ENCODE measurements around the gene ABCG2. TPM values are rescaled to one million over a fixed set of nuclear protein-coding genes. Genes with fewer than 3 reads are reported as not detected.

Gene ABCG2
- total RNA-seq, 1 donor from 2014 or later, result 7.8 TPM

DNA sequence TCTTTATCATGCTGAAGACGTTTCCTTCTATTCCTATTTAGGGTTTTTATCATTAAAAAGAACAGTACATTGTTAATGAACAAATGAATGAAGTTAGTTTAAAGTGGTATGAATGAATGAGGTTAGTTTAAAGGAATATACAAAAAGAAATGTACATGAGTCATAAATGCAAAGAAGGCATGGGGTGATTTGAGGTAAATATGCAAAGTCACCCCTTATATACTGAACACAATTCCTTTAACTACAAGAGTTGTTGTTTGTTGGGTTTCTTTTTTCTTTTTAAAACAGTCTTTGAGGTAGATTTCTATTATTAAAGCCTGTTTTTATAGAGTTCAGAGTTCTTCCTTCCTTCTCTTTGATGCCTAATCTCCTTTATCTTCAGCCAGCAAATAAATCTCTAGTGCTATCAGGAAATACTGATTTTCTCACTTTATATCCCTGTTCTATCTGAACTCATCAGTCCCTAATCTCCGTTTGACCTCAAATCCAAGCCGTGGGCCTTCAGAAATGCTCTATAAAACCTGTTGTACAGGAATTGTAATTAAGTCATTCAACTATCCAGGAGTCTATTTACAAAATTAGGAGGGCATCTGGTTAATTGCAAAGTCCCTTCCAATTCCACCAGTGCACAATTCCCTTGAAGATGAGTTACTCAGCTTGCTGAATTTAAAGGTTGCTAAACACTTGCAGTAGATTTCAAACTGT is 31.6 kb upstream of the ABCG2 start:
- no peaks in the 10 kb centered on the region for H3K4me1 ChIP-seq (ENCODE audit: control insufficient read depth in 3 of 3, insufficient read depth in 3 of 3, low read length in 3 of 3)
- H3K36me3 ChIP-seq (ENCODE audit: control insufficient read depth in 3 of 3, insufficient read depth in 3 of 3, low read length in 3 of 3), result no peaks in the 10 kb centered on the region
- no peak overlapping the region for H3K27ac ChIP-seq (ENCODE audit: low read depth, low read length)
- H3K27me3 ChIP-seq (ENCODE audit: control insufficient read depth in 3 of 3, insufficient read depth in 3 of 3, low read length in 3 of 3), result no peaks in the 10 kb centered on the region
- H3K9me3 ChIP-seq (ENCODE audit: control insufficient read depth in 3 of 3, low read length in 3 of 3), result no peaks in the 10 kb centered on the region
- no peak overlapping the region for H3K4me3 ChIP-seq (ENCODE audit: low read length in 3 of 3)
- H3K9ac ChIP-seq (ENCODE audit: low read depth in 1 of 3, low read length in 3 of 3), result no peak overlapping the region

DNA sequence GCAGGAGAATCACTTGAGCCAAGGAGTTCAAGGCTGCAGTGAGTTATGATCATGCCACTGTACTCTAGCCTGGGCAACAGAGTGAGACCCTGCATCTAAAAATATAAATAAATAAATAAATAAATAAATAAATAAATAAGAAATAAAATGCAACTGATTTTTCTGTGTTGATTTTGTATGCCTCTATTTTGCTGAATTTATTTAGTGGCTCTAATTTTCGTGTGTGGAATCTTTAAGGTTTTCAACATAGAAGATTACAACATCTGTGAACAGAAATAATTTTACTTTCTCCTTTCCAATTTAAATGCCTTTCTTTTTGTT is 30.9 kb upstream of the ABCG2 start:
- Histone ChIP-seq H3K36me3 (ENCODE audit: control insufficient read depth in 3 of 3, insufficient read depth in 3 of 3, low read length in 3 of 3) (no peaks in the 10 kb centered on the region), H3K27me3 (ENCODE audit: control insufficient read depth in 3 of 3, insufficient read depth in 3 of 3, low read length in 3 of 3) (no peaks in the 10 kb centered on the region), H3K27ac (ENCODE audit: low read depth, low read length) (no peak overlapping the region), H3K9ac (ENCODE audit: low read depth in 1 of 3, low read length in 3 of 3) (no peak overlapping the region), H3K4me3 (ENCODE audit: low read length in 3 of 3) (no peak overlapping the region), H3K9me3 (ENCODE audit: control insufficient read depth in 3 of 3, low read length in 3 of 3) (no peaks in the 10 kb centered on the region), H3K4me1 (ENCODE audit: control insufficient read depth in 3 of 3, insufficient read depth in 3 of 3, low read length in 3 of 3) (no peaks in the 10 kb centered on the region)

DNA sequence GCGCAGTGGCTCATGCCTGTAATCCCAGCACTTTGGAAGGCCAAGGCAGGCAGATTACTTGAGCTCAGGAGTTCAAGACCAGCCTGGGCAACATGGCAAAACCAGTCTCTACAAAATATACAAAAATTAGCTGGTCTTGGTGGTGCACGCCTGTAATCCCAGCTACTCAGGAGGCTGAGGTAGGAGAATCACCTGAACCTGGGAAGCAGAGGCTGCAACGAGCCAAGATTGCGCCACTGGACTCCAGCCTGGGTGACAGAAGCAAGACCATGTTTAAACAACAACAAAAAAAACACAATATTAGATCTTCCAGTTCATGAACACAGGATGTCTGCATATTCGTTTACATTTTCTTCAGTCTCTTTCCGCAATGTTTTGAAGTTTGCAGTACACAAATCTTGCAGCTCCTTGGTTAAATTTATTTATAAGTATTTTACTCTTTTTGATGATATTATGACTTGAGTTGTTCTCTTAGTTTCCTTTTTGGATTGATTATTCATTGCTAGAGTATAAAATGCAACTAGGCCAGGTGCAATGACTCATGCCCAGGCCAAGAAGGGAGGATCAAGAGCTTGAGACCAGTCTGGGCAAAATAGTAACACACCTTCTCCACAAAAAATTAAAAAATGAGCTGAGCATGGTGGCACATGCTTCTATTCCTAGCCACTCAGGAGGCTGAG is 30.4 kb upstream of the ABCG2 start:
- Histone ChIP-seq H3K4me1 (ENCODE audit: control insufficient read depth in 3 of 3, insufficient read depth in 3 of 3, low read length in 3 of 3) (no peaks in the 10 kb centered on the region), H3K9me3 (ENCODE audit: control insufficient read depth in 3 of 3, low read length in 3 of 3) (no peaks in the 10 kb centered on the region), H3K4me3 (ENCODE audit: low read length in 3 of 3) (no peak overlapping the region), H3K27ac (ENCODE audit: low read depth, low read length) (no peak overlapping the region), H3K27me3 (ENCODE audit: control insufficient read depth in 3 of 3, insufficient read depth in 3 of 3, low read length in 3 of 3) (no peaks in the 10 kb centered on the region), H3K9ac (ENCODE audit: low read depth in 1 of 3, low read length in 3 of 3) (no peak overlapping the region), H3K36me3 (ENCODE audit: control insufficient read depth in 3 of 3, insufficient read depth in 3 of 3, low read length in 3 of 3) (no peaks in the 10 kb centered on the region)

DNA sequence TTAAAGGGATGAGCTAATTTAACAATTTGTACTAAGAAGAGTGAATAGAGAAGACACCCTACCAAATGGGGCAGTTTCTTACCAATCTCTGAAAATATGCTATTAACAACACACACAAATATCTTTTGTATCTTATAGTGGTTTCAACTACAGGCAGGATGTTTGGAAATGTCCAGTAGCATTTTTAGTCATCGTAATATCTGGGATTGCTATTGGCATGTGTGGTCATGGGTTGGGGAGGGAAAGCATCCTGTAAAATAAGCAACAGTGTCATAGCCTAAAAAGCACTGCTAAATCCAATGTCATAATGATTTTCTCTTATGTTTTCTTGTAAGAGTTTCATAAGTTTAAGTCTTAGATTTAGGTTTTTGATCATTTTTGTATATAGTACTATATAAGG is 29.3 kb upstream of the ABCG2 start:
- no peaks in the 10 kb centered on the region for H3K9me3 ChIP-seq (ENCODE audit: control insufficient read depth in 3 of 3, low read length in 3 of 3)
- no peaks in the 10 kb centered on the region for H3K27me3 ChIP-seq (ENCODE audit: control insufficient read depth in 3 of 3, insufficient read depth in 3 of 3, low read length in 3 of 3)
- no peak overlapping the region for H3K4me3 ChIP-seq (ENCODE audit: low read length in 3 of 3)
- no peaks in the 10 kb centered on the region for H3K4me1 ChIP-seq (ENCODE audit: control insufficient read depth in 3 of 3, insufficient read depth in 3 of 3, low read length in 3 of 3)
- no peak overlapping the region for H3K9ac ChIP-seq (ENCODE audit: low read depth in 1 of 3, low read length in 3 of 3)
- H3K36me3 ChIP-seq (ENCODE audit: control insufficient read depth in 3 of 3, insufficient read depth in 3 of 3, low read length in 3 of 3), result no peaks in the 10 kb centered on the region
- no peak overlapping the region for H3K27ac ChIP-seq (ENCODE audit: low read depth, low read length)

DNA sequence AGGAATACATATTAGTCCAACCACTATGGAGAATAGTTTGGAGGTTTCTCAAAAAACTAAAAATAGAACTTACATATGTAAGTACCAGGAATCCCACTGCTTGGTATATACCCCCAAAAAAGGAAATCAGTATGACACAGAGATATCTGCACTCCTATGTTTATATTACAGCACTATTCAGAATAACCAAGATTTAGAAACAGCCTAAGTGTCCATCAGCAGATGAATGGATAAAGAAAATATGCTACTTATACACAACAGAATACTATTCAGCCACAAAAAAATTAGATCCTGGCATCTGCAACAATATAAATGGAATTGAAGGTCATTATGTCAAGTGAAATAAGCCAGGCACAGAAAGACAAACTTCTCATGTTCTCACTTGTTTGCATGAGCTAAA is 27.5 kb upstream of the ABCG2 start:
- H3K9me3 ChIP-seq (ENCODE audit: control insufficient read depth in 3 of 3, low read length in 3 of 3), result peaks cover 0 to 3% (median 0%) of the 10 kb centered on the region in 3 donors
- H3K9ac ChIP-seq (ENCODE audit: low read depth in 1 of 3, low read length in 3 of 3), result no peak overlapping the region
- H3K36me3 ChIP-seq (ENCODE audit: control insufficient read depth in 3 of 3, insufficient read depth in 3 of 3, low read length in 3 of 3), result no peaks in the 10 kb centered on the region
- no peaks in the 10 kb centered on the region for H3K27me3 ChIP-seq (ENCODE audit: control insufficient read depth in 3 of 3, insufficient read depth in 3 of 3, low read length in 3 of 3)
- no peaks in the 10 kb centered on the region for H3K4me1 ChIP-seq (ENCODE audit: control insufficient read depth in 3 of 3, insufficient read depth in 3 of 3, low read length in 3 of 3)
- H3K4me3 ChIP-seq (ENCODE audit: low read length in 3 of 3), result no peak overlapping the region
- H3K27ac ChIP-seq (ENCODE audit: low read depth, low read length), result no peak overlapping the region

DNA sequence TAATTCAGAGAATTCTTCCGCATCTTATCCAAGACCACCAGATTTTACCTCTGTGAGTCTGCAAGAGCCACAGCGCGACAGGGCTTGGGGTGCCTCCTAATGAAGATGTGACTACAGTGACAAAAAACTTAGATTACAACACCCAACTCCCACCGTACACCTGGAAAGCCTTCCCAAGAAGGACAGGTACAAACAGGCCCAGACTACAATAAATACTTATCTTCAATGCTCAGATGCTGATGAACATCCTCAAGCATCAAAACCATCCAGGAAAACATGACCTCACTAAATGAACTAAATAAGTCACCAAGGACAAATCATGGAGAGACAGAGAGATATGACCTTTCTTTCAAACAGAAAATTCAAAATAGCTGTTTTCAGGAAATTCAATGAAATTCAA is 20.8 kb upstream of the ABCG2 start:
- peaks cover 0 to 3% (median 0%) of the 10 kb centered on the region in 3 donors for H3K9me3 ChIP-seq (ENCODE audit: control insufficient read depth in 3 of 3, low read length in 3 of 3)
- H3K36me3 ChIP-seq (ENCODE audit: control insufficient read depth in 3 of 3, insufficient read depth in 3 of 3, low read length in 3 of 3), result no peaks in the 10 kb centered on the region
- H3K9ac ChIP-seq (ENCODE audit: low read depth in 1 of 3, low read length in 3 of 3), result no peak overlapping the region
- H3K4me1 ChIP-seq (ENCODE audit: control insufficient read depth in 3 of 3, insufficient read depth in 3 of 3, low read length in 3 of 3), result no peaks in the 10 kb centered on the region
- no peaks in the 10 kb centered on the region for H3K27me3 ChIP-seq (ENCODE audit: control insufficient read depth in 3 of 3, insufficient read depth in 3 of 3, low read length in 3 of 3)
- no peak overlapping the region for H3K4me3 ChIP-seq (ENCODE audit: low read length in 3 of 3)
- no peak overlapping the region for H3K27ac ChIP-seq (ENCODE audit: low read depth, low read length)

DNA sequence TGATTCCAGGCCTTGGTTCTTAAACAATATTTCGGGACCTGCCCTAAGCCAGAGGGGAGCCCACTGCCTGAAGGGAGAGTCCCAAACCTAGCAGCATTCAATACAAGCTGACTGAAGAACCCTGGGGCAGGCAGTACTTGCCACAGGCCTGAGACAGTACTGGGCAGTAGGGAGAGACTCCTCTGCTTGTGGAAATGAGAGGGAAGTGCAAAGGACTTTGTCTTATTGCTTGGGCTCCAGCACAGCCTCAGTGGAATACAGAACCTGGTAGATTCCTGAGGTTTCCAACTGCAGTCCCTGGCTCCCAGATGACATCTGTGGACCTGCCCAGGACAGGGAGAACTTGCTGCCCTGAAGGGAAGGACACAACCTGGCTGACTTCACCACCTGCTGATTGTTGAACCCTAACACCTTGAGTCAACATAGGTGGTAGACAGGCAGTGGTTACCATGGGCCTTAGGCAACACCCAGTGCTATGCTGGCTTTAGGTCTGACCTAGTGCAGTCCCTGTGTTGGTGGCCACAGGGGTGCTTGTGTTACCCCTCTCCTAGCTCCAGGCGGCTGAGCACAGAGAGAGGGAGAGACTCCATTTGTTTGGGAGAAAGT is 20.3 kb upstream of the ABCG2 start:
- H3K4me3 ChIP-seq (ENCODE audit: low read length in 3 of 3), result no peak overlapping the region
- no peak overlapping the region for H3K27ac ChIP-seq (ENCODE audit: low read depth, low read length)
- H3K9ac ChIP-seq (ENCODE audit: low read depth in 1 of 3, low read length in 3 of 3), result no peak overlapping the region
- peaks cover 0 to 3% (median 0%) of the 10 kb centered on the region in 3 donors for H3K9me3 ChIP-seq (ENCODE audit: control insufficient read depth in 3 of 3, low read length in 3 of 3)
- no peaks in the 10 kb centered on the region for H3K4me1 ChIP-seq (ENCODE audit: control insufficient read depth in 3 of 3, insufficient read depth in 3 of 3, low read length in 3 of 3)
- no peaks in the 10 kb centered on the region for H3K36me3 ChIP-seq (ENCODE audit: control insufficient read depth in 3 of 3, insufficient read depth in 3 of 3, low read length in 3 of 3)
- no peaks in the 10 kb centered on the region for H3K27me3 ChIP-seq (ENCODE audit: control insufficient read depth in 3 of 3, insufficient read depth in 3 of 3, low read length in 3 of 3)

DNA sequence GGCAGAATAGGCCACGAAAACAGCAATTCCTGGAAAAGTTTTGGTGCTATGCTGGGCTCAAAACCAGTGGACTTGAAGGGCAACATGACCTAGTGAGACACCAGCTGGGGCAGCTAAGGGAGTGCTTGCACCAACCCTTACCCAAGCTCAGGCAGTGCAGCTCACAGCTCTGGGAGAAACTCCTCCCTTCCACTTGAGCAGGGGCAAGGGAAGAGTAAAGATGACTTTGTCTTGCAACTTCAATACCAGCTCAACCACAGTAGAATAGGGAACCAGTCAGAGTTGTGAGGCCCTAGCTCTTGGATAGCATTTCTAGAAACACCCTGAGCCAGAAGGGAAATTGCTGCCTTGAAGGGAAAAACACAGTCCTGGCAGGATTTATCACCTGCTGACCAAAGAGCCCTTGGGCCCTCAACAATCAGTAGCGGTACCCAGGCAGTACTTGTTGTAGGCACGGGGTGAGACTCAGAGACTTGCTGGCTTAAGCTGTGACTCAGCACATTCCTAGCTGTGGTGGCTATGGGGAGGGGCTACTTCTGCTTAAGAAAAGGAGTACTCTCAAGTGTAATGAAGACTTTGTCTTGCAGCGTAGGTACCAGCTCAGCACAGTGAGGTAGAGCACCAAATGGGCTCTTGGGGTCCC is 19.7 kb upstream of the ABCG2 start:
- no peak overlapping the region for H3K27ac ChIP-seq (ENCODE audit: low read depth, low read length)
- H3K4me1 ChIP-seq (ENCODE audit: control insufficient read depth in 3 of 3, insufficient read depth in 3 of 3, low read length in 3 of 3), result no peaks in the 10 kb centered on the region
- no peaks in the 10 kb centered on the region for H3K36me3 ChIP-seq (ENCODE audit: control insufficient read depth in 3 of 3, insufficient read depth in 3 of 3, low read length in 3 of 3)
- H3K9me3 ChIP-seq (ENCODE audit: control insufficient read depth in 3 of 3, low read length in 3 of 3), result peaks cover 0 to 3% (median 0%) of the 10 kb centered on the region in 3 donors
- no peak overlapping the region for H3K4me3 ChIP-seq (ENCODE audit: low read length in 3 of 3)
- no peaks in the 10 kb centered on the region for H3K27me3 ChIP-seq (ENCODE audit: control insufficient read depth in 3 of 3, insufficient read depth in 3 of 3, low read length in 3 of 3)
- no peak overlapping the region for H3K9ac ChIP-seq (ENCODE audit: low read depth in 1 of 3, low read length in 3 of 3)

DNA sequence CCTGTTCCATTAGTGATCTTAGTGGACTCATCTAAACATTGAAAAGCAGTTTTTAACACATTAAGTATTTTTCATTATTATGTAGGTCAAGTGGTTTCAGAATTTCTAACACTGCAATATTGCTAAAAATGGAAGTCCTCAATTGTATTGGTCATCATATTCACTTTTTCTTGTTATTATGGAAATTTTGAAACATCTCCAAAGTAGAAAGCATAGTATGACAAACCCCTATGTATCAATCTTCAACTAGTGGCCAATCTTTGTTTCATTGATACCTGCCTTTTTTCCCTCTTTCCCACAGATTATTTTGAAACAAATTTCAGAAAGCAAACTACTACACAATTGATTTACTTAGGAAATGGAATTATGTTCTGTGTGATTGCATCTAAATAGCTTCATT is 14.5 kb upstream of the ABCG2 start:
- no peak overlapping the region for H3K4me3 ChIP-seq (ENCODE audit: low read length in 3 of 3)
- no peaks in the 10 kb centered on the region for H3K4me1 ChIP-seq (ENCODE audit: control insufficient read depth in 3 of 3, insufficient read depth in 3 of 3, low read length in 3 of 3)
- no peaks in the 10 kb centered on the region for H3K27me3 ChIP-seq (ENCODE audit: control insufficient read depth in 3 of 3, insufficient read depth in 3 of 3, low read length in 3 of 3)
- H3K36me3 ChIP-seq (ENCODE audit: control insufficient read depth in 3 of 3, insufficient read depth in 3 of 3, low read length in 3 of 3), result no peaks in the 10 kb centered on the region
- H3K27ac ChIP-seq (ENCODE audit: low read depth, low read length), result no peak overlapping the region
- no peaks in the 10 kb centered on the region for H3K9me3 ChIP-seq (ENCODE audit: control insufficient read depth in 3 of 3, low read length in 3 of 3)
- no peak overlapping the region for H3K9ac ChIP-seq (ENCODE audit: low read depth in 1 of 3, low read length in 3 of 3)

DNA sequence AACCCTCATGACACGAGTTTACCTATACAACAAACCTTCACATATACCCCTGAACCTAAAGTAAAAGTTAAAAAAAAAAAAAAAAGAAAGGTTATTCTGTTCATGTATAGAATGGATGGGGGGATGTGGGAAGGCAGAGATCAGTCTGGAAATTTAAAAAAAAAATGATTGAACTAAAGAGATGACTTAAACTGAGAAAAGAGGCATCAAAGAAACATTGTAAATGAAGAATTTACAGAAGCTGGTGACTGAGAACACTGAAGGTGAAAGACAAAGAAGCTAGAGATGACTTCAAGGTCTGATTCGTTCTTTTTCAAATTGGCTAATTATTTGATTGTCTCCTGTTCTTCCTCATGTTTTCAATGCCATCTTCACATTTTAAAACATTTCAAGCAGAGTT is 12.8 kb upstream of the ABCG2 start:
- Histone ChIP-seq H3K4me1 (ENCODE audit: control insufficient read depth in 3 of 3, insufficient read depth in 3 of 3, low read length in 3 of 3) (no peaks in the 10 kb centered on the region), H3K9ac (ENCODE audit: low read depth in 1 of 3, low read length in 3 of 3) (no peak overlapping the region), H3K36me3 (ENCODE audit: control insufficient read depth in 3 of 3, insufficient read depth in 3 of 3, low read length in 3 of 3) (no peaks in the 10 kb centered on the region), H3K27ac (ENCODE audit: low read depth, low read length) (no peak overlapping the region), H3K9me3 (ENCODE audit: control insufficient read depth in 3 of 3, low read length in 3 of 3) (no peaks in the 10 kb centered on the region), H3K4me3 (ENCODE audit: low read length in 3 of 3) (no peak overlapping the region), H3K27me3 (ENCODE audit: control insufficient read depth in 3 of 3, insufficient read depth in 3 of 3, low read length in 3 of 3) (no peaks in the 10 kb centered on the region)
